H9 (cell line): Measurements from ENCODE around the gene LMF1. TPM values are rescaled to one million over a fixed set of nuclear protein-coding genes. Genes with fewer than 3 reads are reported as not detected.

ENCODE experiments used
- DNase-seq: peaks from one replicate; pipeline ENCODE4 v3.0.0-alpha.2; 2017
- H2AFZ ChIP-seq: one replicate; pipeline ENCODE4 v1.6.1; 2013; ENCODE audit warnings: mild to moderate bottlenecking, low read length, control low read depth, moderate library complexity
- H2AK5ac ChIP-seq: 2 replicates; pipeline ENCODE4 v1.6.1; 2013; ENCODE audit warnings: low read length, control low read depth, mixed read lengths; ENCODE audit not compliant: insufficient read length
- H2BK120ac ChIP-seq: one replicate; pipeline ENCODE4 v1.6.1; 2013; ENCODE audit warnings: low read depth, mild to moderate bottlenecking, low read length, control low read depth, inconsistent platforms; ENCODE audit not compliant: poor library complexity, severe bottlenecking
- H2BK12ac ChIP-seq: 2 replicates; pipeline ENCODE4 v1.6.1; 2013; ENCODE audit warnings: low read length, control low read depth, mixed read lengths, low read depth; ENCODE audit not compliant: insufficient read length
- H2BK15ac ChIP-seq: 2 replicates; pipeline ENCODE4 v1.6.1; 2013; ENCODE audit warnings: low read depth, low read length, control low read depth
- H2BK20ac ChIP-seq: one replicate; pipeline ENCODE4 v1.6.1; 2013; ENCODE audit warnings: low read depth, mild to moderate bottlenecking, low read length, control low read depth, inconsistent platforms; ENCODE audit not compliant: poor library complexity, severe bottlenecking
- H2BK5ac ChIP-seq: 2 replicates; pipeline ENCODE4 v1.6.1; 2013; ENCODE audit warnings: low read length, control low read depth, mixed read lengths; ENCODE audit not compliant: insufficient read length
- H3K14ac ChIP-seq: 2 replicates; pipeline ENCODE4 v1.6.1; 2013; ENCODE audit warnings: low read length, control low read depth; ENCODE audit not compliant: insufficient read depth
- H3K18ac ChIP-seq: 2 replicates; pipeline ENCODE4 v1.6.1; 2013; ENCODE audit warnings: low read depth, mild to moderate bottlenecking, mixed read lengths, low read length, control low read depth; ENCODE audit not compliant: insufficient read length
- H3K23ac ChIP-seq: 2 replicates; pipeline ENCODE4 v1.6.1; 2013; ENCODE audit warnings: low read length, control low read depth, mixed read lengths, low read depth; ENCODE audit not compliant: insufficient read length
- H3K23me2 ChIP-seq: 2 replicates; pipeline ENCODE4 v1.6.1; 2013; ENCODE audit warnings: low read depth, mild to moderate bottlenecking, mixed read lengths, low read length, control low read depth; ENCODE audit not compliant: insufficient read length, poor library complexity, severe bottlenecking
- H3K27ac ChIP-seq: 2 replicates; pipeline ENCODE4 v1.5.1; 2013; ENCODE audit warnings: low read length, control low read depth, mixed read lengths, low read depth; ENCODE audit not compliant: insufficient read length
- H3K27me3 ChIP-seq: 2 replicates; pipeline ENCODE4 v1.6.1; 2013; ENCODE audit warnings: low read length, control low read depth, inconsistent platforms; ENCODE audit not compliant: insufficient read depth
- H3K4ac ChIP-seq: 2 replicates; pipeline ENCODE4 v1.6.1; 2013; ENCODE audit warnings: low read depth, mild to moderate bottlenecking, control low read depth, inconsistent platforms, low read length, moderate library complexity
- H3K4me1 ChIP-seq: 2 replicates; pipeline ENCODE4 v1.6.1; 2013; ENCODE audit warnings: low read length, control low read depth, inconsistent platforms; ENCODE audit not compliant: insufficient read depth
- H3K4me2 ChIP-seq: 2 replicates; pipeline ENCODE4 v1.6.1; 2013; ENCODE audit warnings: low read length, control low read depth, mixed read lengths; ENCODE audit not compliant: insufficient read length, insufficient read depth
- H3K56ac ChIP-seq: 2 replicates; pipeline ENCODE4 v1.6.1; 2013; ENCODE audit warnings: low read depth, mild to moderate bottlenecking, mixed read lengths, low read length, control low read depth; ENCODE audit not compliant: insufficient read length
- H3K79me1 ChIP-seq: 2 replicates; pipeline ENCODE4 v1.6.1; 2013; ENCODE audit warnings: low read depth, mild to moderate bottlenecking, moderate library complexity, low read length, control low read depth, inconsistent platforms; ENCODE audit not compliant: insufficient read depth, poor library complexity, severe bottlenecking
- H3K79me2 ChIP-seq: 2 replicates; pipeline ENCODE4 v1.6.1; 2013; ENCODE audit warnings: low read length, control low read depth, inconsistent platforms; ENCODE audit not compliant: insufficient read depth
- H3K9ac ChIP-seq: 2 replicates; pipeline ENCODE4 v1.6.1; 2013; ENCODE audit warnings: low read length, control low read depth, mixed read lengths; ENCODE audit not compliant: insufficient read length; ENCODE audit errors: extremely low read depth
- H3K9me3 ChIP-seq: one replicate; pipeline ENCODE4 v1.6.1; 2013; ENCODE audit warnings: low read depth, low read length, inconsistent platforms; ENCODE audit not compliant: control insufficient read depth
- H3T11ph ChIP-seq: one replicate; pipeline ENCODE4 v1.6.1; 2013; ENCODE audit warnings: mild to moderate bottlenecking, low read length, control low read depth, inconsistent platforms
- H4K20me1 ChIP-seq: one replicate; pipeline ENCODE4 v1.6.1; 2013; ENCODE audit not compliant: control insufficient read depth, insufficient read length, insufficient read depth
- H4K5ac ChIP-seq: 2 replicates; pipeline ENCODE4 v1.6.1; 2013; ENCODE audit warnings: low read depth, mild to moderate bottlenecking, mixed read lengths, low read length, control low read depth; ENCODE audit not compliant: insufficient read length
- H4K8ac ChIP-seq: replicated peaks from 2 replicates; pipeline ENCODE4 v1.6.1; 2013; ENCODE audit warnings: low read length, control low read depth, mixed read lengths, low read depth; ENCODE audit not compliant: insufficient read length
- H4K91ac ChIP-seq: 2 replicates; pipeline ENCODE4 v1.6.1; 2013; ENCODE audit warnings: low read depth, mild to moderate bottlenecking, moderate library complexity, mixed read lengths, low read length, control low read depth; ENCODE audit not compliant: insufficient read length
- H3K27ac Mint-ChIP-seq, 3 experiments: 2 replicates in 2 of 3; 3 replicates in 1 of 3; pipeline ENCODE4 v1.8.0; 2020 to 2021; ENCODE audit warnings: mixed read lengths in 3 of 3, mild to moderate bottlenecking in 1 of 3, moderate library complexity in 1 of 3
- H3K27me3 Mint-ChIP-seq: 2 replicates; pipeline ENCODE4 v1.8.0; 2021; ENCODE audit warnings: low read depth, mild to moderate bottlenecking, moderate library complexity, mixed read lengths
- H3K36me3 Mint-ChIP-seq, 3 experiments: 2 replicates in 2 of 3; 3 replicates in 1 of 3; pipeline ENCODE4 v1.8.0; 2020 to 2021; ENCODE audit warnings: low read depth in 3 of 3, mixed read lengths in 3 of 3; ENCODE audit not compliant: insufficient read depth in 1 of 3
- H3K4me1 Mint-ChIP-seq, 2 experiments: 2 replicates each; pipeline ENCODE4 v1.8.0; 2020; ENCODE audit warnings: mixed read lengths in 2 of 2
- H3K4me3 Mint-ChIP-seq, 2 experiments: 2 replicates in 1 of 2; 3 replicates in 1 of 2; pipeline ENCODE4 v1.8.0; 2020 to 2021; ENCODE audit warnings: mild to moderate bottlenecking in 2 of 2, mixed read lengths in 2 of 2, moderate library complexity in 1 of 2
- H3K9me3 Mint-ChIP-seq, 2 experiments: 2 replicates in 1 of 2; 3 replicates in 1 of 2; pipeline ENCODE4 v1.8.0; 2020; ENCODE audit warnings: mild to moderate bottlenecking in 2 of 2, mixed read lengths in 2 of 2, moderate library complexity in 1 of 2
- WGBS: extraction: QIAGEN DNeasy Blood & Tissue Kit; methylation state at CpG from one replicate; pipeline ENCODE4 v1.1.7; 2013; ENCODE audit warnings: missing lambda C conversion rate, low lambda C conversion rate, mixed read lengths; ENCODE audit not compliant: insufficient read length; ENCODE audit errors: extremely low coverage; 5-methylcytosine and 5-hydroxymethylcytosine counted together
- total RNA-seq: library from RNA; stranded (reverse); gene quantifications from 2 replicates; pipeline ENCODE4 v1.2.1, GENCODE V29; 2021
- TF ChIP-seq, protein P1 (sequence below): fragments of 200-600 bp; sonication (generic); conservative IDR thresholded peaks from 3 replicates; pipeline ENCODE4 v1.8.0; 2021; ENCODE audit warnings: antibody characterized with exemption, mild to moderate bottlenecking

The LMF1 gene
- total RNA-seq, 1 experiment from 2014 or later: 7.1 TPM

DNA sequence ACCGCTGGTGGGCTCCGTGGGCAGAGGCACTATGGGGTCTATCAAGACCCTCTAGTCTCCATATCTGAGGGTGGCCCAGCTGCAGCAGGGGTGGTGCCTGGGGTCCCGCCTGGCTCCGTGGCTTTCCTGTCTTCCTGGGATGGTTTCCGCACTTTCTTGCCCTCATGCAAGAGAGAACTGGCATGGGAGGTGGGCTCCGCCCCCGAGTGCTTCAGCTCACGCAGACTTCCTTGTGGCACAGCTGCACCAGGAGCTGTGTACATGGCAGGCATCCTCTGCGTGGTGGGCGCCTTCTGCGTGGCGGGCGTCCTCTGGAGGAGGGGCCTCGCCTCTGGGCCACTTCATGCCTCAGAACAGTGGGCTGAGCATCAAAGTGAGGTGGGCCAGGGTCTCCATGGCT, 73.1 kb downstream of the LMF1 start:
- no peaks in the 10 kb centered on the region for H3K9me3 ChIP-seq
- H3K4me1 ChIP-seq: no peaks in the 10 kb centered on the region
- no peak overlapping the region for H3K4me2 ChIP-seq
- H2AK5ac ChIP-seq: no peak overlapping the region
- H3K4ac ChIP-seq: no peak overlapping the region
- Mint-ChIP-seq H3K27ac (no peak overlapping the region), H3K36me3 (no peaks in the 10 kb centered on the region), H3K27me3 (no peaks in the 10 kb centered on the region; the same call in 1 of the 2 replicates), H3K9me3 (no peaks in the 10 kb centered on the region; a peak in 1 of 5 replicates), H3K4me3 (no peak overlapping the region), H3K4me1 (peaks cover 5 to 6% of the 10 kb centered on the region in 2 experiments; a peak in 2 of 4 replicates)
- no peak overlapping the region for H3K9ac ChIP-seq
- H3K23me2 ChIP-seq: no peaks in the 10 kb centered on the region
- no peak overlapping the region for H4K5ac ChIP-seq
- no peak overlapping the region for H3T11ph ChIP-seq
- no peaks in the 10 kb centered on the region for H3K27me3 ChIP-seq
- WGBS: no CpG with 5 or more reads among the region's 14 CpGs
- H4K91ac ChIP-seq: no peak overlapping the region
- no peak overlapping the region for H2BK120ac ChIP-seq
- no peak overlapping the region; the same call in 1 of the 2 replicates for H3K14ac ChIP-seq
- H3K56ac ChIP-seq: no peak overlapping the region
- H2BK5ac ChIP-seq: no peak overlapping the region
- DNase-seq: no peak
- H2AFZ ChIP-seq: no peak overlapping the region
- no peaks in the 10 kb centered on the region for H3K79me1 ChIP-seq
- no peak overlapping the region for H2BK12ac ChIP-seq
- H3K27ac ChIP-seq: no peak overlapping the region
- H2BK20ac ChIP-seq: no peak overlapping the region
- no peaks in the 10 kb centered on the region for H3K79me2 ChIP-seq
- no peaks in the 10 kb centered on the region for H4K20me1 ChIP-seq
- TF ChIP-seq, protein P1, sequence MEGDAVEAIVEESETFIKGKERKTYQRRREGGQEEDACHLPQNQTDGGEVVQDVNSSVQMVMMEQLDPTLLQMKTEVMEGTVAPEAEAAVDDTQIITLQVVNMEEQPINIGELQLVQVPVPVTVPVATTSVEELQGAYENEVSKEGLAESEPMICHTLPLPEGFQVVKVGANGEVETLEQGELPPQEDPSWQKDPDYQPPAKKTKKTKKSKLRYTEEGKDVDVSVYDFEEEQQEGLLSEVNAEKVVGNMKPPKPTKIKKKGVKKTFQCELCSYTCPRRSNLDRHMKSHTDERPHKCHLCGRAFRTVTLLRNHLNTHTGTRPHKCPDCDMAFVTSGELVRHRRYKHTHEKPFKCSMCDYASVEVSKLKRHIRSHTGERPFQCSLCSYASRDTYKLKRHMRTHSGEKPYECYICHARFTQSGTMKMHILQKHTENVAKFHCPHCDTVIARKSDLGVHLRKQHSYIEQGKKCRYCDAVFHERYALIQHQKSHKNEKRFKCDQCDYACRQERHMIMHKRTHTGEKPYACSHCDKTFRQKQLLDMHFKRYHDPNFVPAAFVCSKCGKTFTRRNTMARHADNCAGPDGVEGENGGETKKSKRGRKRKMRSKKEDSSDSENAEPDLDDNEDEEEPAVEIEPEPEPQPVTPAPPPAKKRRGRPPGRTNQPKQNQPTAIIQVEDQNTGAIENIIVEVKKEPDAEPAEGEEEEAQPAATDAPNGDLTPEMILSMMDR: no peak
- H2BK15ac ChIP-seq: no peak overlapping the region
- H3K18ac ChIP-seq: no peak overlapping the region
- H4K8ac ChIP-seq: no peak overlapping the region
- no peak overlapping the region for H3K23ac ChIP-seq
